LNCAP (cell line): ENCODE results near the gene IFT172.

Source experiments
- CTCF ChIP-seq: fragments of 450-650 bp; IDR thresholded peaks from 2 replicates; pipeline ENCODE4 v1.5.1; 2017; ENCODE audit warnings: mild to moderate bottlenecking

IFT172 gene

GRCh38 chr2:27496357-27497287 lies 7.1 kb upstream of the IFT172 start, which contains the start of gene GCKR:
Gene GCKR, plus strand, starts transcription at chr2:27496839. Its CDS starts 66 bp downstream, at chr2:27496905.
- no peak for TF ChIP-seq CTCF

- TF ChIP-seq CTCF = no peak
Measured at GRCh38 chr2:27495840-27496356, 6.4 kb upstream of the IFT172 start.

- TF ChIP-seq CTCF = no peak
Measured at GRCh38 chr2:27494944-27495554, 5.5 kb upstream of the IFT172 start, which contains the start of gene FNDC4. Gene FNDC4, minus strand, starts transcription at chr2:27495200. Its CDS starts 521 bp downstream, at chr2:27494679.

GRCh38 chr2:27494284-27494943 lies 4.9 kb upstream of the IFT172 start:
- TF ChIP-seq CTCF = no peak

GRCh38 chr2:27493948-27494283 lies 4.4 kb upstream of the IFT172 start:
- TF ChIP-seq CTCF = no peak

- TF ChIP-seq CTCF = no peak
Measured at GRCh38 chr2:27492557-27492956, 3.0 kb upstream of the IFT172 start.

GRCh38 chr2:27489118-27489497 lies 435 bp downstream of the IFT172 start:
- no peak for TF ChIP-seq CTCF
